Smooth muscle cell of the brain vasculature (primary cell): ENCODE results near the gene ARHGEF25.

ENCODE experiments used
- DNase-seq: peaks from one replicate; pipeline ENCODE4 v3.0.0-alpha.2; 2012; ENCODE audit warnings: low read depth, low spot score

Gene ARHGEF25

DNA sequence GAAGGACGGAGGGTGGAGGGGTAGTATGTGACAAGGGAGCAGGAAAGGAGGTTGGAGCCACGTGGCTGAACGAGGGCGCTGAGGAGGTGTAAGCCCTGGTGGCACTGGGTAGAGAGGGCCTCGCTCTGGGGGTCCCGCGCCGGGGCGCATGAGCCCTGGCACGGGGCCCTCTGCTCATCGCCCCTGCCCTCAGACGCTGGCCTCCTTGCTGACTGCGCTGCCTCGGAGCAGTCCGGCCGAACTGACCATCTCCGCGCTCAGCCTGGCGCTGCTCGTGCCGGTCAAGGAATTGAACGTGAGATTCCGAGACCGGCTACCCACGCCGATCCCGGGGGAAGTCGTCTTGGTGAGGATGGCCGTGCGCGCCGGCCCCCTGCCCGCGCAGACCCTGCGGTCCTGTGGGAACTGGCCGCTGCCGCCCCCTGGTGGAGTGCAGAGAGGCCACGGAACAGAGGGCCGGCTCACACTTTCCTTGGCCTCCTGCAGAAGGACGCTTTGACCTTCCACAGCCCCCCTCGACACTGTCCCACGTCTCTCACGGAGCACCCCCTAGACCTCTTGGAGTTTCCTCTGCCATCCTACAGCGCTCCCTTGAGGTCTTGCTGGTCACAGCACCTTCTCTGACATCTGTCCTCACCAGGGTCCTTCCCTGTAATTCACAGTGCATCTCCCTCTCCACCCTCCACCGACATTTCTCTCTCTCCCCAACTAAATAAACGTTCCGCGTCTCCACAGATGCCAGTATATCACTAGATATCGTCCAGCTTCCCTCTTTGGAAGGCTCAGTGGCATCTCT, 10.5 kb downstream of the ARHGEF25 start:
- DNase-seq, result no peak

DNA sequence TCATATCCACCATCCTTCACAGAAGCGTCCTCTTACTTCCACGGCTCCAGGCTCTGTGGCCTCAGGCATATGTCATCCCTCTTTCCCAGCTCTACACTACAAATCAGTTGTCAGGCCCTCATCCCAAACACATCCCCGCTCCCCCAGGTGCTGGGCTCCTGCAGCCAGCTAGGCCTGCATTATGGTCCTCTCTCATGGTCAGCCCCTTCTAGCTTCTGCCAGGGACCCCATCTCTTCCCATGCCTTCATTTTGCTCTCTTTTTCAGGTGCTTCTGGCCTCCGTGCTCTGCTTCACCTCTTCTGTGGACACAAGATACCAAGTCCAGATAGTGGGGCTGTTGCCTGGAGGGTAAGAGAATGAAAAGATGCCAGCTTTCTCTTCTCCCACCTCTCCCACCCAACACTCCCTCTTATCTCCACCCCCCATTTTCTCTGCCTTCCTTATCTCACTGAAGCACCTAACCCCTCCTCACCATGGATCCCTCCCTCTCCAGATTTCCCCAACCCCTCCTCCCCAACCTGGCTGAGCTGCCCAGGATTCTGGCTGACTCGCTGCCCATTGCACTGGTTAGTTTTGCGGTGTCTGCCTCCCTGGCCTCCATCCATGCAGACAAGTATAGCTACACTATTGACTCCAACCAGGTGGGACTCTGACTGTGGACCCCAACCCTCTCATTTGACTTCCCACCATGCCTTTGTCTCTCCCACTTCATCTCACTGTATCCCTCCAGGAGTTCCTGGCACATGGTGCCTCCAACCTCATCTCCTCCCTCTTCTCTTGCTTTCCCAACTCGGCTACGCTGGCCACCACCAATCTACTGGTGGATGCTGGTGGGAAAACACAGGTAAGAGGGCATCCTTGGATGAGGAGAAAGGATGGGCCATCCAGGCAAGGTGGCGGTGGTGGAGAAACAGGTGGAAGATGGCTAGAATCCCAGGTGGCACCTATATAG, 11.3 kb downstream of the ARHGEF25 start:
- no peak for DNase-seq

DNA sequence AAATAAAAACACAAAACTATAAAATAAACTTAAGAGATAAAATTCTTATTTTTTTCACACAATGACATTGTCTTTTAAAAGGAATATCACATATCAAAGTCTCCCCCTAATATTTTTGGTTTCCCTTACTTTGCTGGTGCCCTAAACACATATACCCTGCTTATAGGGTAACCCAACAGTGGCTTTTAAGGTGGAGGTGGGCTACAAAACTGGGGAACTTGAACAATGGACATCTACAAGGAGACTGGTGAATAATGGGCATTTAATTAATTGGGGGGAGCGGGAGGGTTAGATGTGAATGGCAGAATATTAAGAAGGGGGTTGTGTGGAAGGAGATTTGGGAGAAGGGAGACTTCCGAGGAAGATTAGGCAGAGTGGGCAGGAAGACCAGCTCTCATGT, 12.2 kb downstream of the ARHGEF25 start:
- no peak for DNase-seq

DNA sequence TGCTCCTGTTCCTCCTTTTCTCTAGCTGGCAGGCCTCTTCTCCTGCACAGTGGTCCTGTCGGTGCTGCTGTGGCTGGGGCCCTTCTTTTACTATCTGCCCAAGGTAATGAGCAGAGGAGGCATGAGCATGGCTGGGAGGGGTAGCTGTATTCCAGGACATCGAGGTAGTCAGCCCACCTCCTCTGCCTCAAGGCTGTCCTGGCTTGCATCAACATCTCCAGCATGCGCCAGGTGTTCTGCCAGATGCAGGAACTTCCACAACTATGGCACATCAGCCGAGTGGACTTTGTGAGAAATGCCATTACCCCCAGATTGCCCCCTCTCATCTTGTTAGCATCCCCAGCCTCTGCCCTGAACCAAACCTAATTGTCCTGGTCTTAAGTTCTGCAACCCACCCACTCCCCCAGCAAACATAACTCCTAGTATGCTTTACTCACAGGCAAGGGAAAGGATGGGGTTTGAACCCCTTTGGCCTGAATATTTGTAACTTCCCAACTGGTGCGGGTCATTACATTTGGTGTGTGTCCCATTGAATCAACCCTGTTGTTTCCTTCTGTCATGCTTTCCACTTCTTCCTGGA, 12.7 kb downstream of the ARHGEF25 start:
- DNase-seq, result no peak

DNA sequence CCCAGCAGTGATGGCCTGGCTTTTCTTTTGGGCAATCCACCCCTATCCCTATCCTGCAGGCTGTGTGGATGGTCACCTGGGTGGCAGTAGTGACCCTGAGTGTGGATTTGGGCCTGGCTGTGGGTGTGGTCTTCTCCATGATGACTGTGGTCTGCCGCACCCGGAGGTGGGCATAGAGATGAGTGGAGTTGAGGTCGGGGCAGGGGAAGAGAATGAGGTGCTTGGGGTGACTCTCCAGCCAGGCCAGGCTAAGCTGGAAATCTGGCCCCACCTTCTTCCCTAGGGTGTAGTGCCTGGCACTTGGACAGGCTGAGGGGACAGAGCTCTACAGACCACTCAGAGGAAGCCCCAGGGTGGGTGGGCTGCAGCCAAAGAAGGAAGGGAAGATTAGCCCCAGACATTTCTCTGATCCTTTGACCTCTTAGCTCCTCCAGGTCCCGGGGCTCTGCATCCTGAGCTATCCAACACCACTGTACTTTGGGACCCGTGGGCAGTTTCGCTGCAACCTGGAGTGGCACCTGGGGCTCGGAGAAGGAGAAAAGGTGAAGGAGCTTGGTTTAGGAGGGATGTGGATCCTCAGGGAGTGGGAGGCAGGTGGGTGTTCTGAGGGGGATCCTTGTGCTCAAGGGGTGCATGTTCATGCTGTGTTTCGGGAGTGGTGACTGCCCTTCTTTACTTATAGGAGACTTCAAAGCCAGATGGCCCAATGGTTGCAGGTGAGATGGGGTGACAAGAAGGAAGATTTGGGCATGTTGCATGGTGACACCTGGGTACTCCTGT, 13.4 kb downstream of the ARHGEF25 start:
- DNase-seq, result no peak

DNA sequence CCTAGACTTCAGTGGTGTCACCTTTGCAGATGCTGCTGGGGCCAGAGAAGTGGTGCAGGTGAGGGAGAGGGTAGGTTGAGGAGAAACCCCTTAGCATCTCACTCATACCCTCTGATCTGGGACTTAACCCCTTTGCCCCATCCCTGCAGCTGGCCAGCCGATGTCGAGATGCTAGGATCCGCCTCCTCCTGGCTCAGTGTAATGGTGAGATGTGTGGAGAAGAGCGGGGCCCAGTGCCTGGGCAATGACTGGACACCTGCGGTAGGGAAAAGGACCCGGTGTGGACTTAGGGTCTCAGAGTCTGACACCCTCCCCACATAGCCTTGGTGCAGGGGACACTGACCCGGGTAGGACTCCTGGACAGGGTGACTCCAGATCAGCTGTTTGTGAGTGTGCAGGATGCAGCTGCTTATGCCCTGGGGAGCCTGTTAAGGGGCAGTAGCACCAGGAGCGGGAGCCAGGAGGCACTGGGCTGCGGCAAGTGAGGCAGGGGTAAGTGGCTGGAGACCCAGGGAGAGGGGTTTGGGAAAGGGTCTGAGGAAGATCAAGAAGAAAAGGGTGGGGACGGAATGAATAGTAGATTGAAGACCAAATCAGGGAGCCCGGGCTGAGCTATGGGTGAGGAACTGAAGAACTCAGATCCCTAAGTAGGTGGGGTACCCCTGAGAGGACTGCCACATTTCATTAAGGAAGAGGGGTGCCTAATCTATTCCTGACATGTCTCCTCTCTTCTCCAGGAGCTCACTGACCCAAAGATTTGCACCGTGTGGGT, 14.2 kb downstream of the ARHGEF25 start:
- no peak for DNase-seq

DNA sequence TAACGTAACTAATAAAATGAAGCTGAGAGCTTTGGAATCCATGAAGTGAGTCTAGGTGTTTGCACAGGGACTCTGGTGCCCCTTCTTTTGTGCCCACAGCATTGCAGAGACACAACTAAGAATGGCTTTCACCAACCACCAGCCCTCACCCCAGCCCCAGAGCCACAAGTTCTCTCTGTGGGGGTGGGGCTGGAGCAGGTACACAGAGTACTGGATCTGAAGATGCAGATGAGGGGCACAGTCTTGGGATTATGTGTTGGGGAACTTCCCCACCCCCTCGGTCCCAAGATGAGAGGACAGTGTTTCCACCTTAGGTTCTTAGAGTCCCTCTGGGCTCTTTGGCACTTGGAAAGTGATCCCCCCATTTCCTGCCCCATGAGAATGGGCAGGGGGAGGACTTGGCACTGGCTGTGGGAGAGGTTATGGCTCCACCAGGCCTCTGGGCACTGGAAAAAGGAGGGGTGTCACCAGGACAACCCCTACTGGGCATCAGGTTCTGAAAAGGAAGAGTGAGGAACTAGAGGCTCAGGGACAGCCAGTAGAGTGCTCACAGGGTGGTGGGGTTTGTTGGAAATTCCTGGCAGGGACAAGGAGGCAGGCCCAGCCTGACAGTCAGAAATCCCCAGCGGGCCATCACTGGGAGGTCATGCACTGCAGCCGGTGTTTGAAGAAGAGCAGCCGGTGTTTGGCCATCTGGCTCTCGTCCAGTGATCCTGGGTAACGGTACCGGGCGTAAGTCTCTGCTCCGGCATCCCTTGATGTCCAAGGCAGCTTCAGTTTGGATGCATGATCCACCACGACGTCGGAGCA, 15.1 kb downstream of the ARHGEF25 start:
- DNase-seq, result no peak

DNA sequence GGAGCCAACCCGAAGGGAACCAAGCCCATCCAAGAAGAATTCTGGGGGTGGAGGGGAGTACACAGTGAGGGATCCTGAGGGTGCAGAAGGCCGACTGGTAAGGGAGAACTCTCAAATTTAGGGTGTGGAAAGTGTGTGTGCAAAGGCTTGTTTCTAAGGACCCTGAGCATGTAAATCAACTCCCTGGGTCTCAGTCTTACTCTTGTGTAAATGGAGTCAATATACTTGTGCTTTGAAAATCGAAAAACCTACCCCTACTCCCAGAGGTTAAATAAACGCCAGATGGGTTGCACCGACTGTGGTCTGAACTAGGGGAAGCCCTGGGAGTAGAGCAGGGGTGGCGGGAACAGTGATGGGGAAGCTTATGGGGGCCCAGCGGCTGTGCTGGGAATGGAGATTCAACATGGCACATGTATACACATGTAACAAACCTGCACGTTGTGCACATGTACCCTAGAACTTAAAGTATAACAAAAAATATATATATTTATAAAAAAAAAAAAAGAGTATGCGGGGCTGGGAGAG, 15.7 kb downstream of the ARHGEF25 start:
- DNase-seq, result no peak

DNA sequence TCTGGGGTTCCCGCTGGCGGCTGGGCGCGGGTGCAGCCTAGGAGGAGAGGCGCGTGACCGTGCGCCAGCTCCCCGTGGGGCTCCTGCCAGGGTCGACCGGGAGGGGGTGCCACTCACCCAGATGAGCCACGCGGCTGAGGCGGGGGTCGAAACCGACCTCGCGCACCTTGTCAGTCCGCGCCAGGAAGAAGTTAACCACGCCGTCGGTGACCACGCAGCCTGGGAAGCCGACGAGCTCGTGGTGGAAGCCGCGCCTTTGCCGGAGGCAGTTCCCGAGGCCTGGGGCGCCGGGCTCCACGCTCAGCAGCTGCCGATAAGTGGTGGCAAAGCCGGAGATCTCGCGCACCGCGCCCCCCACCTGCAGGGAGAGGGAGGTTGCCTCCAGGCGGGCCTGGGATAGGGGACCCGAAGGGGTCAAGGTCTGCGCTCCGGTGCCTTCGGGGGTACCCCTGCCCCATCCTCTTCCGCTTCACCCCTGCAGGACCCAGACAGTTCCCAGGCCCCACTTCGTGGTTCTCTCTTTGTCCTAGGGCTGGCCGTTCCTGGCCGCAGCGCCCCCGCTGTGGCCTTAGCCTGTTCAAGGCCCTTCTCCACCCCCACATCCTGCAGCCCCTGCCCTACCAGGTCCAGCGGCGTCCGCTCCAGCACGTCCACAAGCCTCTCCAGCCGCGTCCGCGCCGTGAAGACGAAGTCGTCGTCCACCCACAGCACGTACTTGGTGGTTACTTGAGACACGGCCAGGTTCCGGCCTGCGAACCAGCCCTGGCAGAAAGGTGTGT, 16.5 kb downstream of the ARHGEF25 start:
- no peak for DNase-seq

DNA sequence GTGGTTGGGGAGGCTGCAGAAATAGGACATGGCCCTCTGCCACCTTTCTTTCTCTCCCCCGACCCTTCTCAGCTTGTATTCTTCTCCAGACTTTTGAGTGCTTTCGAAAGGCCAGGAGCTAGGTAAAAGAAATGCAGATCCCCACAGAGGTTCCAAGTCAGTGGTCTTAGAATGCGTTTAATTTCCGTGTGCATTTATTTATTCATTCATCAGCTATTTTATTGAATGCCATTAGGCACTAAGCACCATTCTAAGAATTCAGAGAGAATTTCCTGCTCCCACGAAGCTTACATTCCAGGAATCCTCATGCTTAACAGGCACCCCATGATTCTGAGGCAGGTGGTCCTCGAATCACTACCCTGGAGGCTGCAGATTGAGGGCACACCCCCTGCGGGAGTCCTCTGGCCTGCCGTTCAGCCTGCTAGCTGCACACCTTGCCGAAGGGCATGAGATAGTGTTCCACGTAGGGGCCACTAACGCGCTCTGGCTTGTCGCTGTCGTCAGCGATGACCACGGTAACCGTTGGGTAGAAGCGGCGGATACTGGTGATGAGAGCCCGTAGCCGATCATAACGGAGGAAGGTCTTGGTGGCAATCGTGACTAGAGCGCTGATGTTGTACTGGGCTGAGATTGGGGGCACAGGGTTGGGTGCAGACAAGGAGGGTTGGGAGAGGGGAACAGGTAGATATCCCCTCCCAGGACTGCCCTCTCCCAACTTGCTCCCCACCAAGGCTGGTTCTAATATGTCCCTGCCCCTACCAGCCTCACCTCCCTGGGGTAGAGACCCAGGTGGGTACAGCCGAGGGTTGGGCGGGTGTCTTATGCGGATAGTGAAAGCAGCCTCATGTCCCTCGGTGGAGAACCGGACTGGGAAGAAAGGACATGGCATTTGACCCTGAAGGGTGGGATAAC, 17.3 kb downstream of the ARHGEF25 start:
- DNase-seq, result no peak

DNA sequence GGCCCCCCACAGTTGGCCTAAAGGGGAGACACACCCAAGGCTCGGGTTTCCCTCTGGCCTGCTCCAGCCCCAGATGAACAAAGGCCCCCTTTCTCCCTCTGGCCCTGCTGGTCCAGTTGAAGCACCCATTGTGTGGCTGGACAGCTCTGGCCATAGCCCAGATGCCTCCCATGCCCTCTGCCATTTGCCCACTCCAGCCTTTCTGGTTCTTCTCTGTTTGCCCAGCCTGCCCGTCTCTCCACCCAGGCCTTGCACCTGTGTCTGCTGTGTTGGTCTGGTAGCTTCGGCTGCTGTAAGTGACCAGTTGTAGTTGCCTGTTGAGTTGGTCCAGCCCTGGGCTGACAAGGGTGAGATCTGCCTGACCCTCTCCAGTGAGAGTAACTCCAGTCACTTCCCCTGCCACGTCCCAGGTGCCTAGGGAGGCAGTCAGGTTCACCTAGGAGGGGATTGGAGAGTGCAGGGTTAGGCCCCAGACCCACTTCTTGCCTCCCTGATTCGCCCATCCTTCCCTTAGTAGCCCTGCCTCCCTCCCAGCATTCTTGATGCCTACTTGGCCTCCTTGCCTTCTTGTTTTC, 18.7 kb downstream of the ARHGEF25 start:
- no peak for DNase-seq

DNA sequence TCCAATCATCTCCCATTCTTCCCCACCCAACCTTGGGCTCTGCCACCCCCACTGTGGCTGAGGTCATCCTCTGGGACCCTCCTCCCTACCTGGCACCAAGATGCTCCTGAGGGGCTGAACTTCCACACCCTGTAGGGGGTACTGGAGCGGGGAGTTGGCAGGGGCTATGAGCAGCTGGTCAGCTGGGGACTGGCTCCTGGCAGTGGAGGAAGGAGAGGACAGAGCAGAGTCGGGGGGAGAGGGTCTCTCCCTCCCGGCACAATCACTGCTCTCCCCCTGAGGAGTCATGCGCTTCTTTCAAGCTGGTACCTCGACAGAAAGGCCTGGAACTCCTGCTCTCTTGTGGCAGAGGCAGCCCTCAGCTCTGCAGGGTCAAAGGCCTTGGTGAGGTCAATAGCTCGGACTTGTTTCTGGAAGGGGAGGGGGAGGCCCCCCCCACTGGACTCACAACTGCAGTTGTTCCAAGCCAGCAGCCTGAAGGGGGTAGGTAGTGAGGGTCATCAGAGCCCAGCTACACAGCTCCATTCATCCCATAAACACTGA, 19.7 kb downstream of the ARHGEF25 start:
- DNase-seq, result no peak

DNA sequence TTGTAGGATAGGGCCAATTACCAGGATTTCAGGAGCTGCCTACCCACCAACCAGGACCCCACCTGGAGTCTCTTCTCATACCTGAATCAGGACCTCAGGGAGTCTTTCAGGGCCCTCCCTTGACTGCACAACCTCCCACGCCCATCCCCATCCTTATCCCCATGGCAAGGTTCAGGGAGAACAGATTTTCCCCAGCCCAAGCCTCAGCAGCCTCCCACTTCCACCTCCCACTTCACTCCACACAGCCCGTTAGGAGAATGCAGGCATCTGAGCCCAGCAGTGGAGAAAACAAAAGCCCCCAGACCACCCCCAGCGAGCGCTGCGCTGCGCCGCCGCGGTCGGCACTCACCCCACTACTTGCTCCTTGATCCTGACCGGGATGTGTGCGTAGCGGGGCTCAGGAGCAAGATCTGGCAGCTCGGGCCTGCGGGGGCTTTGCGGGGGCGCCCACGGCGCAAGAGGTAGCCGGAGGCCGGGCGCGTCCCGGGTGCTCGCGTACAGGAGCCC, 20.4 kb downstream of the ARHGEF25 start:
- DNase-seq, result no peak

DNA sequence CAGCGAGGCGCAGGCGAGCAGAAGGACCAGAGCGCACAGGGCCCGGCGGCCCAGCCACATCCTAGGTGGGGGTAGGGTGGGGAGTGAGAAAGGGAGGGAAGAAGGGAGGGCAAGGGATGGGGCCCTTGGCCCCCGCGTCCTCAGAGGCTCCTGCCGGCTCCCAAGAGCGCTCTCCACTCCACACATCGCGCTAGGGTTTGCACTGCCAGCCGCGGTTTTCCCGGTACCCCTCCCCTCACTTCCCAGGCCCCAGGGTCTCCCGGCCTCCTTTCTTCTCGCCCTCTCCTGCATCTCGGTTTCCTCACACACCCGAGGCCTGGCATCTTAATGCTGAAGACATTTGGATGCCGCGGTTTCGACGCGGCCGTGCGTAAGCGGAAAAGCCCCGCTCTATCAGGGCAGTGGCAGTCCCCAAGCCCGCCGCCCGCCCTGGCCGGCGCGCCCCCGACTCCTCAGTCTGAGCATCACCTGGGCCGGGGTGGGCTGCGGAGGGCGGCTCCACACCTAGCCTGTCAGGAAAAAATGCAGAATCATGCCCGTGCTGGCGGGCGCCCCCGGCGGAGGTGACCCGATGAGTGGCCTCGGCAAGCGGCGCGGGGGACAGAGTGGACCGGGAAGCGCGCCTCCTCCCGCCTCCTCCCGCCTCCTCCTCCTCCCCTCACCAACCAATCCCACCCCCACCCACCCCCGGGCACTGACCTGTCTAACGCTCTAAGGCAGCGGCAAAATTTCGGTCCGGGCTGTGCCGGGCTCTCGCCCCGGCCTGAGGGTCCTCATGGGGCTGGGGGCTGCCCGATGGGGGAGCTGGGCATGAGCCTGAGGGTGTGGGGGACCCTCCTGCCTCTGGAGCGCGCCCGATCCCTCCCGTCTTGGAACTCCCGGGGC, 21.1 kb downstream of the ARHGEF25 start:
- no peak for DNase-seq

DNA sequence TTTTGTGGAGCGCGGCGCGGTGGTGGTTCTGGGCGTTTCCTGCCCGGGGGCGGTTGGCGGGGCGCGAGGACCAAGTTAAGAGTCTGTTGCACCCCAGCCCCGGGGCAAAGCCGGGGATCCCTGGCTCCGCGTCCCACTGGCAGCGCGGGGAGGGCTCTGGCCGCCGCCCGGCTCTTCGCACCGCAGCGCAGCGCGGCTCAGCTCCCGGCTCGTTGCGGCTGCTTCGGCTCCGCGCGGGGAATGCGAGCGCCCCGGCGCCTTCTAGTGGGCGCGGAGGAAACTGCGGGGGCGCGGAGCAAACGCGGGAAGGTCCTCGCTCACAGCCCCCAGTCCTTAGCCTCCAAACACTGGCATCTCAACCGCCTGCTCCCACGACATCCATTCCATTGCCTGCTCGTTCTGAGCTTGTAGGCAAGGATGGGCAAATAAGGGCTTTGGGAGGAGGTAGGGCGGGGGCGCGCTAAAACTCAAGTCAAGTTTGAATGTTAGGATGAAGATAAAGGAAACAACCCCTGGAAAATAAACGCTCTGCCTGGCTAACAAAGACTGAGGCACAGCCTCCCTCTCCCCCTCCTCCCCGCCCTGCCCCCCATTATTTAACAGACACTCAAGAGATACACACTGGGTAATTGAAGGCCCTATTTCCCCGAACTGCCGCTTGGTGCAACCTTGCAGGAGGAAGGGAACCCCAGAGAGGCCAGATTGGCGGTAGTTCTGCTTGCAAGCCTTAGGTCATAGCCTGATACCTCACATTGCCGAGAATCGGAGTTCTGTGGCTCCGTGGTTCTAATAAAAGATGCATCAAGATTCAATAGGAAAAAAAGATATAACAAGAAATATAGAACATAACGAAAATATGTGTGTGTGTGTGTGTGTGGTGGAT, 22.0 kb downstream of the ARHGEF25 start, which contains the start of gene B4GALNT1:
Gene B4GALNT1 (minus strand): TSS at position 244 of the 883 bp plus-strand sequence. CDS start 1,069 bp downstream, outside the sequence.
- no peak for DNase-seq
